ENCODE data around the gene NCOA1. TPM values are rescaled to one million over a fixed set of nuclear protein-coding genes. Genes with fewer than 3 reads are reported as not detected.
"Not testable (repeated sequence)": the region's sequence is repeated elsewhere in the genome, so short reads cannot be mapped to it uniquely, and the experiment has no call there.

The NCOA1 gene
- total RNA-seq, 5 donors from 2014 or later (not counting 1 experiment from before 2014, with no cell fraction given), result 34.7 to 55.5 (median 37.6) TPM

DNA sequence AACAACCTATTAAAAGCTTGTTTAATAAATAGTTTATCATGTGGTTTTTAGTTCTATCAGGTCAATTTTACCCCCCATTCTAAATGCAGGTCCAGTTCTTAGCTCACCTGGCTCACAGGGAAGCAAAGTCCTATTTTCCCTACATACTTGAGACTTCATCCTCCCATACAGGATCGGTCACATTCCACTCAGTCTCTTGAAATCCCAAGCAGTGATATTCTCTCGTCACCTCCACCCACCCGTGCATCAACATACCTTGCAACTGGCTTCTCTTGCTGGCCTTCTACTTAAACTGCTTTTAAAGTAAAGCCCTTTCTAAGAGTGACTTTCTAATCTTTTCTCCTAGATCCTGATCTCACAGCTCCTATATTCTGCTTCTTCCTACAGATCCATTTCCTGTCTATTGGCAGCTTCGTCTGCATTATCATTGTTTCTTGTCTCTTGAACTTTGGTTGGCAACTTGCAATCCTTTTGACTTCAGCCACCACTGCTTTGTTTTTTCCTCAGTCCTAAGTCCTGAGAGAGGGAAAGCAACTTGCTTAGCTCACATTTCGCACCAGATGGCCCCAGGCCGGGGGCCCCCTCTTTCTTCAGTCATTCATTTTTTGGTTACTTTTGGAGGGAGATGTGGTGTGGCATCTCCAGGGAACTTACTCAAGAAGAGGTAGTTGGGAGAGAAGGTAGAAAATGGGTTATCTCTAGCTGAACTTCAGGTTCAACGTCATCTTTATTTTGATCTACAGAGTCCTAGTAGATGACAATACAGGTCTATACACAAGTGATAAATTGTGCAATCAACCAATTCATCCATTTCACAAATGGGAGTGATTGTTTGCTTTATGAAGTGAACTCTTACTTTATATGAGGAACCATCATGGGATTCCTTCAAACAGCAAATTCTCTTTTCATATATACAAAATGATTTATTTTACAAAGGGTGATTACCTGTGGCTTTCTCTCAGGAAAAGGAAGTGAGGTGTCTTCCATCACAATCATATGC is 23.9 kb upstream of the NCOA1 start:
- Histone ChIP-seq H3K4me1 (ENCODE audit: control insufficient read depth in 1 of 2, extremely low read depth in 1 of 2, insufficient read depth in 2 of 2, low read length in 2 of 2) (no peaks in the 10 kb centered on the region), H3K4me3 (ENCODE audit: control insufficient read depth in 1 of 2, extremely low read depth in 1 of 2, low read length in 1 of 2) (no peak overlapping the region), H3K27ac (ENCODE audit: low read length) (no peak overlapping the region), H3K27me3 (replicated peaks in 1 of 2; ENCODE audit: control insufficient read depth in 2 of 2, extremely low read depth in 1 of 2, insufficient read depth in 2 of 2, low read length in 1 of 2) (no peaks in the 10 kb centered on the region), H3K36me3 (ENCODE audit: control insufficient read depth in 2 of 2, extremely low read depth in 1 of 2, insufficient read depth in 1 of 2, low read length in 1 of 2) (no peaks in the 10 kb centered on the region), H3K9me3 (no peaks in the 10 kb centered on the region)
- H3K4me3 Mint-ChIP-seq, result no peak overlapping the region
- H3K4me1 Mint-ChIP-seq, result no peaks in the 10 kb centered on the region
- POLR2A ChIA-PET, result no interaction called here
- H3K9me3 Mint-ChIP-seq, result no peaks in the 10 kb centered on the region
- H3K27me3 Mint-ChIP-seq, result peaks cover 0 to 20% of the 10 kb centered on the region in 2 donors
- DNase-seq (no peak), ATAC-seq (replicated peaks in 1 of 4) (no peak)
- CTCF ChIA-PET, result no interaction called here
- no peak overlapping the region for H3K27ac Mint-ChIP-seq
- no peaks in the 10 kb centered on the region for H3K36me3 Mint-ChIP-seq
- 85% methylated on average over 5 of the region's 7 CpGs for WGBS (ENCODE audit: insufficient coverage)

DNA sequence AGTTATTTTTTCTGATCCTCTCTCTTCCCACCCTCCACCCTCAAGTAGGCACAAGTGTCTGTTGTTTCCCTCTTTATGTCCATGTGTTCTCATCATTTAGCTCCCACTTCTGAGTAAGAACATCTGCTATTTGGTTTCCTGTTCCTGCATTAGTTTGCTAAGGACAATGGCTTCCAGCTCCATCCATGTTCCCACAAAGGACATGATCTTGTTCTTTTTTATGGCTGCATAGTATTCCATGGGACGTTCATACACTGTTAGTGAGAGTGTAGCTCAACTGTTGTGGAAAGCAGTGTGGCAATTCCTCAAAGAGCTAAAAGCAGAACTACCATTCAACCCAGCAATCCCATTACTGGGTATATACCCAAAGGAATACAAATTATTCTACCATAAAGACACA is 22.6 kb upstream of the NCOA1 start:
- CTCF ChIA-PET; H3K9me3 Mint-ChIP-seq; H3K4me3 Mint-ChIP-seq; ATAC-seq (replicated peaks in 1 of 4); H3K27me3 ChIP-seq (replicated peaks in 1 of 2; ENCODE audit: control insufficient read depth in 2 of 2, extremely low read depth in 1 of 2, insufficient read depth in 2 of 2, low read length in 1 of 2); POLR2A ChIA-PET; H3K36me3 ChIP-seq (ENCODE audit: control insufficient read depth in 2 of 2, extremely low read depth in 1 of 2, insufficient read depth in 1 of 2, low read length in 1 of 2); DNase-seq; H3K4me3 ChIP-seq (ENCODE audit: control insufficient read depth in 1 of 2, extremely low read depth in 1 of 2, low read length in 1 of 2); H3K4me1 Mint-ChIP-seq; H3K27ac ChIP-seq (ENCODE audit: low read length); H3K4me1 ChIP-seq (ENCODE audit: control insufficient read depth in 1 of 2, extremely low read depth in 1 of 2, insufficient read depth in 2 of 2, low read length in 2 of 2); H3K9me3 ChIP-seq; H3K27ac Mint-ChIP-seq; H3K36me3 Mint-ChIP-seq: not testable (repeated sequence)
- peaks cover 0 to 20% of the 10 kb centered on the region in 2 donors for H3K27me3 Mint-ChIP-seq
- no CpG with 5 or more reads among the region's 1 CpG for WGBS (ENCODE audit: insufficient coverage)

DNA sequence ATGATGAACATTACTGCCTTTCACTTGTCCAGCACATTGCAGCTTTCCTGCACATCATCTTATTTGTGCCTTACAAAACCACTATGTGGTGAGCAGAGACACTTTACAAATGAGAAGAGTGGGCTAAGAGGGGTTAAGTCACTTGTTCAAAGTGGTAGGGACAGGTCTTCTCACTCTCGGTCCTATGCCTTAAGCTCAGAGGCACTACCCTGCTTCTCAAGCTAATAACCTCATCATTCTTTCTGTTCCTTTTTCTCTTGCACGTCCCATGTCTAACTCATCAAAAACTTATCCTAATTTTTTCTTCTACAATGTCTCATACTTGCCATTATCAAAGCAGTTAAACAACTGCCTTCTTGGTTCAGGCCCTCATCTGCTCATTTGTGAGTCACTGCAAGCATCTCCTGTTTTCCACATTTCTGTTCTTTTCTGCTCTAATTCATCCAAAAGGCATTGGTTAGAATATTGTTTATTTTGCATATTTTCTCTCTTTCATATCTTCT is 21.9 kb upstream of the NCOA1 start:
- WGBS (ENCODE audit: insufficient coverage), result 93% methylated on average over 1 of the region's 2 CpGs
- ChIA-PET CTCF (no interaction called here), POLR2A (no interaction called here)
- no peak overlapping the region for H3K27ac Mint-ChIP-seq
- H3K36me3 ChIP-seq (ENCODE audit: control insufficient read depth in 2 of 2, extremely low read depth in 1 of 2, insufficient read depth in 1 of 2, low read length in 1 of 2), result no peaks in the 10 kb centered on the region
- H3K4me1 ChIP-seq (ENCODE audit: control insufficient read depth in 1 of 2, extremely low read depth in 1 of 2, insufficient read depth in 2 of 2, low read length in 2 of 2), result no peaks in the 10 kb centered on the region
- H3K36me3 Mint-ChIP-seq, result no peaks in the 10 kb centered on the region
- H3K27me3 Mint-ChIP-seq, result peaks cover 0 to 20% of the 10 kb centered on the region in 2 donors
- H3K9me3 Mint-ChIP-seq, result no peaks in the 10 kb centered on the region
- no peaks in the 10 kb centered on the region for H3K27me3 ChIP-seq (replicated peaks in 1 of 2; ENCODE audit: control insufficient read depth in 2 of 2, extremely low read depth in 1 of 2, insufficient read depth in 2 of 2, low read length in 1 of 2)
- DNase-seq, result no peak
- H3K9me3 ChIP-seq, result no peaks in the 10 kb centered on the region
- no peak for ATAC-seq (replicated peaks in 1 of 4)
- H3K4me1 Mint-ChIP-seq, result no peaks in the 10 kb centered on the region
- H3K4me3 Mint-ChIP-seq, result no peak overlapping the region
- H3K4me3 ChIP-seq (ENCODE audit: control insufficient read depth in 1 of 2, extremely low read depth in 1 of 2, low read length in 1 of 2), result no peak overlapping the region
- no peak overlapping the region for H3K27ac ChIP-seq (ENCODE audit: low read length)

DNA sequence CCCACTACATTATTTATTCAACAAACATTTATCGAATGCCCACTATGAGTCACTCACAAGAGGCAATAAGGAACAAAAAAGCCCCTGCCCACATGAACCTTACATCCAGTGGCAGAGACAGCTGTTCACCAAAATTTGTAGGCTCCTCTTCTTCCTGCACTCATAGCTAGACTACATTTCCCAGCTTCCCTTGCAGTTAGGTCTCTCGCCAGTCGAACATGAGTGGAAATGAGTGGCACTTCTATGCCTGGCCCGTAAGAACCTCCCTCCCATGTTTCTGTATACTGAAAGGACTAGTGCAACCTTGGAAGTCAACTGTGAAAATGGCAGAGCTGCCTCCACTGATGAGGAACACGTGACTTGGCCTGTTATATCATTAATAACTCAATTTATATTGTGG is 19.4 kb upstream of the NCOA1 start:
- Histone ChIP-seq H3K9me3 (no peaks in the 10 kb centered on the region), H3K27me3 (replicated peaks in 1 of 2; ENCODE audit: control insufficient read depth in 2 of 2, extremely low read depth in 1 of 2, insufficient read depth in 2 of 2, low read length in 1 of 2) (no peaks in the 10 kb centered on the region), H3K27ac (ENCODE audit: low read length) (no peak overlapping the region), H3K4me3 (ENCODE audit: control insufficient read depth in 1 of 2, extremely low read depth in 1 of 2, low read length in 1 of 2) (no peak overlapping the region), H3K36me3 (ENCODE audit: control insufficient read depth in 2 of 2, extremely low read depth in 1 of 2, insufficient read depth in 1 of 2, low read length in 1 of 2) (no peaks in the 10 kb centered on the region), H3K4me1 (ENCODE audit: control insufficient read depth in 1 of 2, extremely low read depth in 1 of 2, insufficient read depth in 2 of 2, low read length in 2 of 2) (no peaks in the 10 kb centered on the region)
- 75% methylated on average over 2 of the region's 5 CpGs for WGBS (ENCODE audit: insufficient coverage)
- Mint-ChIP-seq H3K4me3 (no peak overlapping the region), H3K9me3 (no peaks in the 10 kb centered on the region), H3K27me3 (peaks cover 0 to 20% of the 10 kb centered on the region in 2 donors), H3K4me1 (no peaks in the 10 kb centered on the region), H3K27ac (no peak overlapping the region), H3K36me3 (no peaks in the 10 kb centered on the region)
- ChIA-PET POLR2A (interaction anchor here in 1 of 2 donors (0.7 kb wide), 1 partner anchor 14 kb away, joined by 3 read pairs; no protein-coding TSS in a partner anchor), CTCF (interaction anchor here in 1 of 2 donors (0.6 kb wide), 1 partner anchor 229 kb away, joined by 12 read pairs; no protein-coding TSS in a partner anchor)
- peak in 2 of 35 experiments; percentile 24 to 29 for DNase-seq
- peak; percentile 43 to 63 (median 52) for ATAC-seq (replicated peaks in 1 of 4)

DNA sequence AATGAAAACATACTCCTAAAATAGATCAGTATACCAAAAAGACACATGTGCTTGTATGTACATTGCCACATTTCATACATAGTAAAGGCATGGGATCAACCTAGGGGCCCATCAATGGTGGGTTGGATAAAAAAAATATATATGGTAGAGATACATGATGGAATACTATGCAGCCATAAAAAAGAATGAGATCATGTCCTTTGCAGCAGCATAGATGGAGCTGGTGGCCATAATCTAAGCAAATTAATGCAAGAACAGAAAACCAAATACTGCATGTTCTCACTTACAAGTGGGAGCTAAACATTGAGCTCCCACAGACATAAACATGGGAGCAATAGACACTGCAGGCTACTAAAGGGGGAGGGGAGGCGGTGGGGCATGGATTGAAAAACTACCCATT is 18.6 kb upstream of the NCOA1 start:
- no CpG with 5 or more reads among the region's 1 CpG for WGBS (ENCODE audit: insufficient coverage)
- Mint-ChIP-seq H3K4me1 (no peaks in the 10 kb centered on the region), H3K27ac (no peak overlapping the region), H3K9me3 (no peaks in the 10 kb centered on the region), H3K4me3 (no peak overlapping the region), H3K36me3 (no peaks in the 10 kb centered on the region), H3K27me3 (peaks cover 0 to 15% of the 10 kb centered on the region in 2 donors)
- no peak for DNase-seq
- Histone ChIP-seq H3K36me3 (ENCODE audit: control insufficient read depth in 2 of 2, extremely low read depth in 1 of 2, insufficient read depth in 1 of 2, low read length in 1 of 2) (no peaks in the 10 kb centered on the region), H3K4me3 (ENCODE audit: control insufficient read depth in 1 of 2, extremely low read depth in 1 of 2, low read length in 1 of 2) (no peak overlapping the region), H3K27me3 (replicated peaks in 1 of 2; ENCODE audit: control insufficient read depth in 2 of 2, extremely low read depth in 1 of 2, insufficient read depth in 2 of 2, low read length in 1 of 2) (no peaks in the 10 kb centered on the region), H3K9me3 (no peaks in the 10 kb centered on the region), H3K4me1 (ENCODE audit: control insufficient read depth in 1 of 2, extremely low read depth in 1 of 2, insufficient read depth in 2 of 2, low read length in 2 of 2) (no peaks in the 10 kb centered on the region), H3K27ac (ENCODE audit: low read length) (no peak overlapping the region)
- ChIA-PET POLR2A (interaction anchor here in 1 of 2 donors (0.7 kb wide), 1 partner anchor 15 kb away, joined by 3 read pairs; no protein-coding TSS in a partner anchor), CTCF (interaction anchor here (0.6 to 0.7 kb wide), 2 partner anchors 14 to 28 kb away, joined by 3 to 7 read pairs; no protein-coding TSS in a partner anchor)
- no peak for ATAC-seq (replicated peaks in 1 of 4)

DNA sequence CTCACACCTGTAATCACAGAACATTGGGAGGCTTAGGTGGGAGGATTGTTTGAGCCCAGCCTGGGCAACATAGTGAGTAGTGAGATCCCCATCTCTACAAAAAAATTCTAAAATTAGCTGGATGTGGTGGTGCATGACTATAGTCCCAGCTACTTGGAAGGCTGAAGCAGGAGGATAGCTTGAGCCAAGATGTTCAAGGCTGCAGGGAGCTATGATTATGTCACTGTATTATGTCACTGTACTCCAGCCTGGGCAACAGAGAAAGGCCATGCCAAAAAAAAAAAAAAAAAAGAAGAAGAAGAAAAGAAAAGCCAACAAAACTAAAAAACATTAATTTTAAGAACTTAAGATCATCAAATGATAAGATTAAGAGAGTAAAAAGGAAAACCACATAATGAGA is 17.4 kb upstream of the NCOA1 start:
- CTCF ChIA-PET, result interaction anchor here in 1 of 2 donors (0.7 kb wide), 1 partner anchor 28 kb away, joined by 8 read pairs; no protein-coding TSS in a partner anchor
- Histone ChIP-seq H3K4me3 (ENCODE audit: control insufficient read depth in 1 of 2, extremely low read depth in 1 of 2, low read length in 1 of 2) (no peak overlapping the region), H3K4me1 (ENCODE audit: control insufficient read depth in 1 of 2, extremely low read depth in 1 of 2, insufficient read depth in 2 of 2, low read length in 2 of 2) (no peaks in the 10 kb centered on the region), H3K9me3 (no peaks in the 10 kb centered on the region), H3K27me3 (replicated peaks in 1 of 2; ENCODE audit: control insufficient read depth in 2 of 2, extremely low read depth in 1 of 2, insufficient read depth in 2 of 2, low read length in 1 of 2) (no peaks in the 10 kb centered on the region), H3K36me3 (ENCODE audit: control insufficient read depth in 2 of 2, extremely low read depth in 1 of 2, insufficient read depth in 1 of 2, low read length in 1 of 2) (no peaks in the 10 kb centered on the region), H3K27ac (ENCODE audit: low read length) (no peak overlapping the region)
- POLR2A ChIA-PET, result no interaction called here
- H3K36me3 Mint-ChIP-seq, result no peaks in the 10 kb centered on the region
- no peak overlapping the region for H3K4me3 Mint-ChIP-seq
- DNase-seq (no peak), ATAC-seq (replicated peaks in 1 of 4) (no peak)
- H3K27ac Mint-ChIP-seq, result no peak overlapping the region
- no peaks in the 10 kb centered on the region for H3K4me1 Mint-ChIP-seq
- no peaks in the 10 kb centered on the region for H3K9me3 Mint-ChIP-seq
- peaks cover 0 to 7% of the 10 kb centered on the region in 2 donors for H3K27me3 Mint-ChIP-seq
